Endothelial cell of umbilical vein (primary cell): ENCODE results near the gene ATAD5.

Experiments
- EZH2 ChIP-seq: IDR thresholded peaks from 2 replicates; pipeline ENCODE4 v1.6.1; 2012; ENCODE audit warnings: borderline replicate concordance, low read depth, mild to moderate bottlenecking, moderate library complexity, low read length, inconsistent platforms; ENCODE audit not compliant: severe bottlenecking
- FOS ChIP-seq: IDR thresholded peaks from 2 replicates; pipeline ENCODE4 v1.6.1; 2011; ENCODE audit warnings: mild to moderate bottlenecking, low read length, moderate library complexity, borderline replicate concordance; ENCODE audit not compliant: insufficient read depth
- GATA2 ChIP-seq: IDR thresholded peaks from 2 replicates; pipeline ENCODE4 v1.7.0; 2011; ENCODE audit warnings: low read depth, mild to moderate bottlenecking, moderate library complexity, mixed read lengths, low read length; ENCODE audit not compliant: insufficient read length, insufficient read depth
- JUN ChIP-seq: IDR thresholded peaks from 2 replicates; pipeline ENCODE4 v1.6.1; 2011; ENCODE audit warnings: borderline replicate concordance, low read depth; ENCODE audit not compliant: insufficient read length, insufficient read depth
- MYC ChIP-seq: IDR thresholded peaks from one replicate; pipeline ENCODE4 v1.6.1; 2011; ENCODE audit warnings: mild to moderate bottlenecking, low read depth, low read length
- POLR2A ChIP-seq: IDR thresholded peaks from 2 replicates; pipeline ENCODE4 v1.6.1; 2012; ENCODE audit warnings: low read depth, mild to moderate bottlenecking, control low read depth, low read length
- POLR2AphosphoS5 ChIP-seq: IDR thresholded peaks from 2 replicates; pipeline ENCODE4 v1.6.1; 2012; ENCODE audit warnings: low read depth, mild to moderate bottlenecking, control low read depth, low read length, moderate library complexity; ENCODE audit not compliant: insufficient read depth
- TF ChIP-seq, protein P1 (sequence below), 2 donors: IDR thresholded peaks; 1 replicate in 1 of 2; 2 replicates in 1 of 2; pipeline ENCODE4 v1.5.1; 2011; ENCODE audit warnings: low read length in 2 of 2, mild to moderate bottlenecking in 2 of 2, moderate library complexity in 2 of 2, control low read depth in 1 of 2, inconsistent platforms in 1 of 2, low read depth in 1 of 2; ENCODE audit not compliant: insufficient read depth in 1 of 2; ENCODE audit errors: extremely low read depth in 1 of 2

GRCh38 chr17:30942308-30943079 lies 110.7 kb downstream of the ATAD5 start:
- TF ChIP-seq, protein P1, sequence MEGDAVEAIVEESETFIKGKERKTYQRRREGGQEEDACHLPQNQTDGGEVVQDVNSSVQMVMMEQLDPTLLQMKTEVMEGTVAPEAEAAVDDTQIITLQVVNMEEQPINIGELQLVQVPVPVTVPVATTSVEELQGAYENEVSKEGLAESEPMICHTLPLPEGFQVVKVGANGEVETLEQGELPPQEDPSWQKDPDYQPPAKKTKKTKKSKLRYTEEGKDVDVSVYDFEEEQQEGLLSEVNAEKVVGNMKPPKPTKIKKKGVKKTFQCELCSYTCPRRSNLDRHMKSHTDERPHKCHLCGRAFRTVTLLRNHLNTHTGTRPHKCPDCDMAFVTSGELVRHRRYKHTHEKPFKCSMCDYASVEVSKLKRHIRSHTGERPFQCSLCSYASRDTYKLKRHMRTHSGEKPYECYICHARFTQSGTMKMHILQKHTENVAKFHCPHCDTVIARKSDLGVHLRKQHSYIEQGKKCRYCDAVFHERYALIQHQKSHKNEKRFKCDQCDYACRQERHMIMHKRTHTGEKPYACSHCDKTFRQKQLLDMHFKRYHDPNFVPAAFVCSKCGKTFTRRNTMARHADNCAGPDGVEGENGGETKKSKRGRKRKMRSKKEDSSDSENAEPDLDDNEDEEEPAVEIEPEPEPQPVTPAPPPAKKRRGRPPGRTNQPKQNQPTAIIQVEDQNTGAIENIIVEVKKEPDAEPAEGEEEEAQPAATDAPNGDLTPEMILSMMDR (IDR thresholded peaks at IDR 0.05; ENCODE audit: extremely low read depth in 1 of 2, insufficient read depth in 1 of 2, low read depth in 1 of 2, low read length in 2 of 2), result no peak
- TF ChIP-seq EZH2 (no peak), MYC (no peak), POLR2A (no peak), POLR2AphosphoS5 (no peak), GATA2 (no peak), FOS (no peak), JUN (no peak)
